ENCODE results near the gene SLC22A17. TPM values are rescaled to one million over a fixed set of nuclear protein-coding genes. Genes with fewer than 3 reads are reported as not detected.

SLC22A17 gene
- total RNA-seq, 1 experiment from 2014 or later = not detected

DNA sequence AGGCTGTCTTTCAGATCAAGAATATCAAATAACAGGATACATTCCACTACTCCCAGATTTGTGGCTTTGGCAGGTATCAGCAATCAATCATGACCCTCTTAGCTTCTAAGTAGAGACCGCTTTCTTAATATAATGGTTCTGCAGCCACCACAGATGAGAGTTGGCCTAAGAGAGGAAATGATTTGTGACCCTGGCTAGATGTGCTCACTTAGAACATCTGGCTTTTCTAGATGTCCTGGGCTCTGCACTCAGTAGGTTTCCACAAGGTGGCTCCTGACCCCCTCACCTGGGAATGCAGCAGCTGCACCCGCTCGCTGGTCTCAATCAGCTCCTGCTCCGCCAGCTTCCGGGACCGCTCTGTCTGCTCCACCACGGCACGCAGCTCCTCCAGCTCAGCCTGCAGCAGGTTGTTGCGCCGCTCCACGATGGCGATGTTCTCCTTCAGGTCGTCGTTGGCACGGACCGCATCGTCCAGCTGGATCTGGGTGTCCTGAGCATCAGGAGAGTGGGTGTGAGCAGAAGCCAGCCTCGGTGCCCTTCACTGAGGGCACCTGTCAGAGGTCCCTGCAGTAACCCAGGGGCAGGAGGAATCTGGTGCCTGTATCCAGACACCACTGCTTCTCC, 33.1 kb upstream of the SLC22A17 start:
- no peaks in the 10 kb centered on the region for H3K9me2 ChIP-seq (ENCODE audit: insufficient read depth)
- H3K4me3 ChIP-seq = no peak overlapping the region
- H3F3A ChIP-seq (ENCODE audit: insufficient read depth, low read depth) = no peaks in the 10 kb centered on the region
- H4K20me1 ChIP-seq (ENCODE audit: insufficient read depth) = no peaks in the 10 kb centered on the region
- no peak for DNase-seq
- no peaks in the 10 kb centered on the region for H3K4me1 ChIP-seq (replicated peaks; ENCODE audit: insufficient read depth)
- H3K79me2 ChIP-seq (ENCODE audit: low read depth) = no peaks in the 10 kb centered on the region
- TF ChIP-seq, protein P1, sequence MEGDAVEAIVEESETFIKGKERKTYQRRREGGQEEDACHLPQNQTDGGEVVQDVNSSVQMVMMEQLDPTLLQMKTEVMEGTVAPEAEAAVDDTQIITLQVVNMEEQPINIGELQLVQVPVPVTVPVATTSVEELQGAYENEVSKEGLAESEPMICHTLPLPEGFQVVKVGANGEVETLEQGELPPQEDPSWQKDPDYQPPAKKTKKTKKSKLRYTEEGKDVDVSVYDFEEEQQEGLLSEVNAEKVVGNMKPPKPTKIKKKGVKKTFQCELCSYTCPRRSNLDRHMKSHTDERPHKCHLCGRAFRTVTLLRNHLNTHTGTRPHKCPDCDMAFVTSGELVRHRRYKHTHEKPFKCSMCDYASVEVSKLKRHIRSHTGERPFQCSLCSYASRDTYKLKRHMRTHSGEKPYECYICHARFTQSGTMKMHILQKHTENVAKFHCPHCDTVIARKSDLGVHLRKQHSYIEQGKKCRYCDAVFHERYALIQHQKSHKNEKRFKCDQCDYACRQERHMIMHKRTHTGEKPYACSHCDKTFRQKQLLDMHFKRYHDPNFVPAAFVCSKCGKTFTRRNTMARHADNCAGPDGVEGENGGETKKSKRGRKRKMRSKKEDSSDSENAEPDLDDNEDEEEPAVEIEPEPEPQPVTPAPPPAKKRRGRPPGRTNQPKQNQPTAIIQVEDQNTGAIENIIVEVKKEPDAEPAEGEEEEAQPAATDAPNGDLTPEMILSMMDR (conservative IDR thresholded peaks at IDR 0.05) = no peak
- TF ChIP-seq EZH2 (IDR thresholded peaks at IDR 0.05; ENCODE audit: low read depth) = no peak
- H3K9me3 ChIP-seq (ENCODE audit: insufficient read depth, low read depth) = no peaks in the 10 kb centered on the region
- intact Hi-C loops (cut with micrococcal nuclease; ENCODE audit: unreplicated experiment) = no loop called here
- no peaks in the 10 kb centered on the region for H3K36me3 ChIP-seq (ENCODE audit: low read depth)
- ChIA-PET CTCF (no interaction called here), POLR2A (ENCODE audit: unreplicated experiment) (no interaction called here)
- H2AFZ ChIP-seq = no peak overlapping the region
- H3K27me3 ChIP-seq (ENCODE audit: insufficient read depth, low read depth) = peaks cover 74% of the 10 kb centered on the region
- no TSS peak for BruUV-seq (replicated peaks)
- H3K27ac ChIP-seq = no peak overlapping the region
- H3K4me2 ChIP-seq = no peak overlapping the region

DNA sequence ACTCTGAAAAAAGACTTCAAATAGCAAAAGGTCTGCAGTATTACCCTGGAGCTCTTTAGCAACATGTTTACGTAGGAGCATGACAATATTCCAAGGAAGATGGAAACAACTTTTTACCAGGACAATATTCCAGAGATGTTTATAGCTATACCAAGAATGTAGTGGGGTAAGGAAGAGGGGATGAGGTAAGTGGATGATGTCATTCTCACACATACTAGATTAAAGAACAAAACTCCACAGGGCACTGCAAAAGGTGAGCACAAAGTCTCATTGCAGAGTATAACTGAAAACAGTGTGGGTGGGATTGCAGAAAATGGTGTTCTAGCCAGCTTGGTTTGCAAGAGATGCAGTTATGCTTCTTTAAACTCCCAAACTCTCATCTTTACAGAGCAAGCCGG, 32.6 kb upstream of the SLC22A17 start:
- no peak overlapping the region for H2AFZ ChIP-seq
- TF ChIP-seq EZH2 (IDR thresholded peaks at IDR 0.05; ENCODE audit: low read depth) = no peak
- TF ChIP-seq, protein P1 (conservative IDR thresholded peaks at IDR 0.05) = no peak
- POLR2A ChIA-PET (ENCODE audit: unreplicated experiment) = no interaction called here
- no peaks in the 10 kb centered on the region for H4K20me1 ChIP-seq (ENCODE audit: insufficient read depth)
- H3K27me3 ChIP-seq (ENCODE audit: insufficient read depth, low read depth) = peaks cover 75% of the 10 kb centered on the region
- intact Hi-C loops (cut with micrococcal nuclease; ENCODE audit: unreplicated experiment) = no loop called here
- no peak overlapping the region for H3K4me3 ChIP-seq
- H3K27ac ChIP-seq = no peak overlapping the region
- H3K4me2 ChIP-seq = no peak overlapping the region
- no peaks in the 10 kb centered on the region for H3F3A ChIP-seq (ENCODE audit: insufficient read depth, low read depth)
- no peaks in the 10 kb centered on the region for H3K9me2 ChIP-seq (ENCODE audit: insufficient read depth)
- H3K36me3 ChIP-seq (ENCODE audit: low read depth) = no peaks in the 10 kb centered on the region
- H3K79me2 ChIP-seq (ENCODE audit: low read depth) = no peaks in the 10 kb centered on the region
- BruUV-seq (replicated peaks) = no TSS peak
- CTCF ChIA-PET = no interaction called here
- no peak for DNase-seq
- H3K4me1 ChIP-seq (replicated peaks; ENCODE audit: insufficient read depth) = no peaks in the 10 kb centered on the region
- no peaks in the 10 kb centered on the region for H3K9me3 ChIP-seq (ENCODE audit: insufficient read depth, low read depth)

DNA sequence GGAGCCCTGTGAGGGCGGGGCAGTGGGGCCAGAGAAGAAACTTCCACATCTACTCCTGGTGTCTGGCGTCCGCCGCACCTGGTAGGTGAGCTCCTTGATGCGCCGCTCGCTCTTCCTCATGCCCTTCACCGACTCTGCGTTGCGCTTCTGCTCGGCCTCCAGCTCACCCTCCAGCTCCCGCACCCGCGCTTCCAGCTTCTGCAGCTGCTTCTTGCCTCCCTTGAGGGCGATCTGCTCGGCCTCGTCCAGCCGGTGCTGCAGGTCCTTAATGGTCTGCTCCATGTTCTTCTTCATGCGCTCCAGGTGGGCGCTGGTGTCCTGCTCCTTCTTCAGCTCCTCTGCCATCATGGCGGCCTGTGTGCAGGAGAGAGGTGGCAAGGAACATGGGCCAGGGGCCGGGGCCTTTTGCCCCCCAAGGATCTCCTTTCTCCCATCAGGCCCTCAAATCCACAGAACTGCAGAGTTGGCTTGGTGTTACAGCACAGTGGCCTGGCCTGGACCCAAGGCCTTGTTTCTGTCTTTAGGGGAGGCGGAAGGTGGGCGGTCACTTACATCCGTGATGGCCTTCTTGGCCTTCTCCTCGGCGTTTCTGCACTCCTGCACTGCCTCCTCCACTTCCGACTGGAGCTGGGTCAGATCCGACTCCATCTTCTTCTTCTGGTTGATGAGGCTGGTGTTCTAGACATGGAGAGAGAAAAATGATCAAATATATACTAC, 31.8 kb upstream of the SLC22A17 start:
- H3K36me3 ChIP-seq (ENCODE audit: low read depth) = no peaks in the 10 kb centered on the region
- H4K20me1 ChIP-seq (ENCODE audit: insufficient read depth) = no peaks in the 10 kb centered on the region
- no peaks in the 10 kb centered on the region for H3K9me2 ChIP-seq (ENCODE audit: insufficient read depth)
- no TSS peak for BruUV-seq (replicated peaks)
- no peak for DNase-seq
- H2AFZ ChIP-seq = no peak overlapping the region
- POLR2A ChIA-PET (ENCODE audit: unreplicated experiment) = no interaction called here
- H3K4me2 ChIP-seq = no peak overlapping the region
- no peaks in the 10 kb centered on the region for H3K79me2 ChIP-seq (ENCODE audit: low read depth)
- no peak for TF ChIP-seq EZH2 (IDR thresholded peaks at IDR 0.05; ENCODE audit: low read depth)
- TF ChIP-seq, protein P1 (conservative IDR thresholded peaks at IDR 0.05) = no peak
- H3K27ac ChIP-seq = no peak overlapping the region
- no peaks in the 10 kb centered on the region for H3K4me1 ChIP-seq (replicated peaks; ENCODE audit: insufficient read depth)
- no peak overlapping the region for H3K4me3 ChIP-seq
- intact Hi-C loops (cut with micrococcal nuclease; ENCODE audit: unreplicated experiment) = no loop called here
- no peaks in the 10 kb centered on the region for H3K9me3 ChIP-seq (ENCODE audit: insufficient read depth, low read depth)
- peaks cover 75% of the 10 kb centered on the region for H3K27me3 ChIP-seq (ENCODE audit: insufficient read depth, low read depth)
- CTCF ChIA-PET = no interaction called here
- H3F3A ChIP-seq (ENCODE audit: insufficient read depth, low read depth) = no peaks in the 10 kb centered on the region
